ENCODE data around the gene WARS2.

- TF ChIP-seq ZNF274 (IDR thresholded peaks at IDR 0.05; ENCODE audit: low read depth, low read length) (no peak), YY1 (IDR thresholded peaks at IDR 0.05; ENCODE audit: insufficient read depth, insufficient read length) (no peak), SUZ12 (IDR thresholded peaks at IDR 0.05; ENCODE audit: extremely low read depth, insufficient read depth, insufficient read length) (no peak)
These were observed 36.7 kb downstream of the WARS2 start for GRCh38 chr1:119103764-119104163.
